HG03097 (cell line): ENCODE measurements around the gene HYAL4.
"Not testable (repeated sequence)": the region's sequence is repeated elsewhere in the genome, so short reads cannot be mapped to it uniquely, and the experiment has no call there.

Source experiments
- ATAC-seq: cut with Tn5 transposase; IDR thresholded peaks from one replicate; pipeline ENCODE4 v1.9.1; 2021; ENCODE audit not compliant: unreplicated experiment, low FRiP score

The HYAL4 gene

GRCh38 chr7:123888192-123888591 lies 43.2 kb downstream of the HYAL4 start:
- ATAC-seq: no peak

GRCh38 chr7:123894753-123895152 lies 49.8 kb downstream of the HYAL4 start:
- ATAC-seq: not testable (repeated sequence)

GRCh38 chr7:123901101-123901500 lies 56.1 kb downstream of the HYAL4 start:
- no peak for ATAC-seq

- ATAC-seq: no peak
Observed at GRCh38 chr7:123905714-123906113, 60.7 kb downstream of the HYAL4 start.

- ATAC-seq: no peak
Observed at GRCh38 chr7:123916240-123916724, 71.3 kb downstream of the HYAL4 start.

GRCh38 chr7:123917878-123918277 lies 72.9 kb downstream of the HYAL4 start:
- ATAC-seq: no peak

- no peak for ATAC-seq
Observed at GRCh38 chr7:123918309-123918708, 73.3 kb downstream of the HYAL4 start.

GRCh38 chr7:123923599-123923998 lies 78.6 kb downstream of the HYAL4 start:
- ATAC-seq: no peak

GRCh38 chr7:123924941-123925340 lies 80.0 kb downstream of the HYAL4 start, which contains the start of gene SPAM1:
Gene SPAM1, plus strand, starts transcription at chr7:123925241. Its CDS starts 28,330 bp downstream, at chr7:123953571.
- ATAC-seq: no peak
